ENCODE measurements around the gene CD200. TPM values are rescaled to one million over a fixed set of nuclear protein-coding genes. Genes with fewer than 3 reads are reported as not detected.
"Not testable (repeated sequence)": the region's sequence is repeated elsewhere in the genome, so short reads cannot be mapped to it uniquely, and the experiment has no call there.

CD200 gene
- total RNA-seq, 4 donors from 2014 or later, result 2.5 to 15.6 (median 4.8) TPM

DNA sequence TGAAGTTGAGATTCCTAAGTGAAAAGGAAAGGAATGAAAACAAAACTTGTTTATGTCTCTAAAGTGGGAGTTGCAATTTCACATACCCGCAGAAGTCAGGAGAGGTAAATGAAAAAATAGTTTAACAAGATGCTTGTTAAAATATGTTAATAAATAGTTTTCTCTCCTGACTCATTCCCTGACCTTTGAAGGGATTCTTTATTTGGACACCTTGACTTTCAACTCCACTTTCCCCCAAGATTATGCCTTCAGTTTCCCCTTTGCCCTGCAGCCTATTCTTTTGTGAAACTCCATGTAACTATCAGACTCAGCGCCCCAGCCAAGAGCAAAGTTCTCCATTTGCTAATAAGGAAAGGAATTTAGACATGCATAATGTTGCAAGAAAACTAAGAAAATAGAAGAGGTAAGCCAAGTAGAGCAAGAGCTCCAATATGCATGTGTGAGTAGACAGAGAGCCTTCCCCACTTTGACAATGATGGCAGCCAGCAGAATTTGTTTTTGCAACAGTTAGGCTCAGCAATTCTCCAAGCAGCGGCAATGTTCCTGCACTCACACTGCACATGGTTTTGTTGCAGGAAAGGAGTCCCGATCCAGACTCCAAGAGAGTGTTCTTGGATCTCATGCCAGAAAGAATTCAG is 61.2 kb downstream of the CD200 start:
- 25 to 35% methylated on average over 2 to 4 of the region's 4 CpGs for WGBS, 2 donors (ENCODE audit: low coverage in 1 of 2)
- no peaks in the 10 kb centered on the region for H3K36me3 ChIP-seq
- H3K4me3 ChIP-seq, result no peak overlapping the region
- TF ChIP-seq, protein P1, sequence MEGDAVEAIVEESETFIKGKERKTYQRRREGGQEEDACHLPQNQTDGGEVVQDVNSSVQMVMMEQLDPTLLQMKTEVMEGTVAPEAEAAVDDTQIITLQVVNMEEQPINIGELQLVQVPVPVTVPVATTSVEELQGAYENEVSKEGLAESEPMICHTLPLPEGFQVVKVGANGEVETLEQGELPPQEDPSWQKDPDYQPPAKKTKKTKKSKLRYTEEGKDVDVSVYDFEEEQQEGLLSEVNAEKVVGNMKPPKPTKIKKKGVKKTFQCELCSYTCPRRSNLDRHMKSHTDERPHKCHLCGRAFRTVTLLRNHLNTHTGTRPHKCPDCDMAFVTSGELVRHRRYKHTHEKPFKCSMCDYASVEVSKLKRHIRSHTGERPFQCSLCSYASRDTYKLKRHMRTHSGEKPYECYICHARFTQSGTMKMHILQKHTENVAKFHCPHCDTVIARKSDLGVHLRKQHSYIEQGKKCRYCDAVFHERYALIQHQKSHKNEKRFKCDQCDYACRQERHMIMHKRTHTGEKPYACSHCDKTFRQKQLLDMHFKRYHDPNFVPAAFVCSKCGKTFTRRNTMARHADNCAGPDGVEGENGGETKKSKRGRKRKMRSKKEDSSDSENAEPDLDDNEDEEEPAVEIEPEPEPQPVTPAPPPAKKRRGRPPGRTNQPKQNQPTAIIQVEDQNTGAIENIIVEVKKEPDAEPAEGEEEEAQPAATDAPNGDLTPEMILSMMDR (IDR thresholded peaks at IDR 0.05), result no peak
- TF ChIP-seq POLR2AphosphoS5 (IDR thresholded peaks at IDR 0.05), result peak; percentile 67
- H3K27ac ChIP-seq, result peak overlapping the region; percentile 53 to 84 (median 69)
- peaks cover 3 to 37% (median 10%) of the 10 kb centered on the region in 3 donors for H3K4me1 ChIP-seq
- peak; percentile 77 for ATAC-seq
- no peaks in the 10 kb centered on the region for H3K9me3 ChIP-seq
- no peaks in the 10 kb centered on the region for H3K27me3 ChIP-seq

DNA sequence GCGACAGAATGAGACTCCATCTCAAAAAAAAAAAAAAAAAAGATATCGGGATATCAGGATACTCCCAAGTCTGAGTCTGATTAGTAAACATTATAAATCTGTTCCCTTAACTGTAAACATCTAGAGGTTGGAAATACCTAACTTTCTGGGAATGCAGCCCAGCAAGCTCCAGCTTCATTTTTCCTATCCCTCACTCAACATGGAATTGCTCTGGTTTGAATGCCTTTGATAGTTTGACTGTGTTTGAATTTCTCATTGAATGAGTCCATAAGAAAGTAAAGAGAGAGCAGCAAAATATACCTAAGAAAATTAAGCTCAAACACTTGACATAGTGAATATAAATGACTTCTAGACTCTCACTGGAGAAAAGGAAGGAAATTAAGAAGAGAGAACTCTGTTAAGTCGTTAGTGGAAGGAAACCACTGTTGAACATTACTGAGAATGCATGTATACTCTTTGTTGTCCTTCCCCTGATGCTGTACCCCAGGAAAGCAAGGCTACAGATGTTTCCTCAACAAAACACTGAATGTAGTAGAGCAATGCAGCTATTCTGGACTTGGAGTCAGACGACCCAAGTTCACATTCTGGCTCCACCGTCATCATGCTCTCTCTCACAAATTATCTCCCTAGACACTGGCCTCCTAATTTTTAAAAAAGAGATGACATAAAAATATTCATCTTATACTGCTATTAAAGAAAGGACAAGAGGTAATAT is 62.4 kb downstream of the CD200 start:
- H3K4me3 ChIP-seq, result no peak overlapping the region
- peaks cover 3 to 37% (median 10%) of the 10 kb centered on the region in 3 donors for H3K4me1 ChIP-seq
- no peaks in the 10 kb centered on the region for H3K27me3 ChIP-seq
- TF ChIP-seq POLR2A (IDR thresholded peaks at IDR 0.05) (no peak), POLR2AphosphoS5 (IDR thresholded peaks at IDR 0.05) (no peak), EP300 (IDR thresholded peaks at IDR 0.05) (no peak)
- TF ChIP-seq, protein P1 (IDR thresholded peaks at IDR 0.05), result no peak
- WGBS, 2 donors (ENCODE audit: low coverage in 1 of 2), result 7 to 32% methylated on average over 4 to 5 of the region's 5 CpGs
- no peaks in the 10 kb centered on the region for H3K36me3 ChIP-seq
- no peak for ATAC-seq
- no peaks in the 10 kb centered on the region for H3K9me3 ChIP-seq
- peak overlapping the region in 3 of 4 donors; percentile 58 to 80 (median 64) for H3K27ac ChIP-seq

- WGBS, 2 donors (ENCODE audit: low coverage in 1 of 2), result 0% methylated on average over 1 of the region's 1 CpG
- peaks cover 3 to 36% (median 8%) of the 10 kb centered on the region in 3 donors for H3K4me1 ChIP-seq
- H3K9me3 ChIP-seq, result no peaks in the 10 kb centered on the region
- H3K36me3 ChIP-seq, result no peaks in the 10 kb centered on the region
- H3K4me3 ChIP-seq, result no peak overlapping the region
- no peaks in the 10 kb centered on the region for H3K27me3 ChIP-seq
- TF ChIP-seq POLR2AphosphoS5 (IDR thresholded peaks at IDR 0.05) (no peak), POLR2A (IDR thresholded peaks at IDR 0.05) (no peak), EP300 (IDR thresholded peaks at IDR 0.05) (no peak)
- TF ChIP-seq, protein P1 (IDR thresholded peaks at IDR 0.05), result no peak
- peak overlapping the region in 1 of 4 donors; percentile 80 for H3K27ac ChIP-seq
- no peak for ATAC-seq
These were observed 62.9 kb downstream of the CD200 start for GRCh38 chr3:112395896-112396290.

GRCh38 chr3:112397556-112397955 is 64.6 kb downstream of the CD200 start:
- Histone ChIP-seq H3K36me3 (no peaks in the 10 kb centered on the region), H3K9me3 (no peaks in the 10 kb centered on the region), H3K4me1 (peaks cover 0 to 27% (median 3%) of the 10 kb centered on the region in 3 donors), H3K4me3 (no peak overlapping the region), H3K27ac (no peak overlapping the region), H3K27me3 (no peaks in the 10 kb centered on the region)
- ATAC-seq, result no peak
- TF ChIP-seq, protein P1 (IDR thresholded peaks at IDR 0.05), result no peak
- TF ChIP-seq POLR2A (IDR thresholded peaks at IDR 0.05) (no peak), POLR2AphosphoS5 (IDR thresholded peaks at IDR 0.05) (no peak), EP300 (IDR thresholded peaks at IDR 0.05) (no peak)

- Histone ChIP-seq H3K36me3 (no peaks in the 10 kb centered on the region), H3K27me3 (no peaks in the 10 kb centered on the region), H3K4me1 (peaks cover 0 to 21% (median 3%) of the 10 kb centered on the region in 3 donors), H3K9me3 (no peaks in the 10 kb centered on the region), H3K4me3 (no peak overlapping the region), H3K27ac (no peak overlapping the region)
- ATAC-seq, result no peak
- WGBS, 2 donors (ENCODE audit: low coverage in 1 of 2), result 74 to 100% methylated on average over 2 of the region's 2 CpGs
- TF ChIP-seq, protein P1 (IDR thresholded peaks at IDR 0.05), result no peak
- no peak for TF ChIP-seq POLR2A (IDR thresholded peaks at IDR 0.05)
- no peak for TF ChIP-seq EP300 (IDR thresholded peaks at IDR 0.05)
- TF ChIP-seq POLR2AphosphoS5 (IDR thresholded peaks at IDR 0.05), result no peak
These were observed 66.1 kb downstream of the CD200 start for GRCh38 chr3:112399064-112399463.

- not testable (repeated sequence) for H3K9me3 ChIP-seq, H3K4me3 ChIP-seq, ATAC-seq, H3K36me3 ChIP-seq, H3K27me3 ChIP-seq, H3K27ac ChIP-seq
- 88 to 100% methylated on average over 6 of the region's 6 CpGs for WGBS, 2 donors (ENCODE audit: low coverage in 1 of 2)
- H3K4me1 ChIP-seq, result peaks cover 0 to 16% (median 0%) of the 10 kb centered on the region in 3 donors
These were observed 66.6 kb downstream of the CD200 start for GRCh38 chr3:112399554-112399953.

DNA sequence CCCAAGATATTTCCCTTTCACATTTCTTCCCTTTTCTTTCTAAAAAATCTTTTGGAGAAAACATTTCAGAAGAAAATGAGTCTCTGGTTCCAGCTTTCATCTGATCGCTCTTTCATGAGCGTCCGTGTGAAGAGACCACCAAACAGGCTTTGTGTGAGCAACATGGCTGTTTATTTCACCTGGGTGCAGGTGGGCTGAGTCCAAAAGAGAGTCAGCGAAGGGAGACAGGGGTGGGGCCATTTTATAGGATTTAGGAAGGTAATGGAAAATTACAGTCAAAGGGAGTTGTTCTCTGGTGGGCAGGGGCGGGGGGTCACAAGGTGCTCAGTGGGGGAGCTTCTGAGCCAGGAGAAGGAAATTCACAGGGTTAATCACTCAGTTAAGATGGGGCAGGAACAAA is 67.4 kb downstream of the CD200 start:
- H3K27me3 ChIP-seq, H3K36me3 ChIP-seq, H3K9me3 ChIP-seq, H3K27ac ChIP-seq, H3K4me3 ChIP-seq, ATAC-seq, H3K4me1 ChIP-seq: not testable (repeated sequence)
- WGBS, 2 donors (ENCODE audit: low coverage in 1 of 2), result 93 to 100% methylated on average over 3 to 4 of the region's 5 CpGs
